IPS DF 19.7 (cell line): ENCODE measurements around the gene YTHDF1.

Experiments
- DNase-seq: peaks from one replicate; pipeline ENCODE4 v3.0.0-alpha.2; 2013; ENCODE audit warnings: low read depth, low spot score

The YTHDF1 gene

DNA sequence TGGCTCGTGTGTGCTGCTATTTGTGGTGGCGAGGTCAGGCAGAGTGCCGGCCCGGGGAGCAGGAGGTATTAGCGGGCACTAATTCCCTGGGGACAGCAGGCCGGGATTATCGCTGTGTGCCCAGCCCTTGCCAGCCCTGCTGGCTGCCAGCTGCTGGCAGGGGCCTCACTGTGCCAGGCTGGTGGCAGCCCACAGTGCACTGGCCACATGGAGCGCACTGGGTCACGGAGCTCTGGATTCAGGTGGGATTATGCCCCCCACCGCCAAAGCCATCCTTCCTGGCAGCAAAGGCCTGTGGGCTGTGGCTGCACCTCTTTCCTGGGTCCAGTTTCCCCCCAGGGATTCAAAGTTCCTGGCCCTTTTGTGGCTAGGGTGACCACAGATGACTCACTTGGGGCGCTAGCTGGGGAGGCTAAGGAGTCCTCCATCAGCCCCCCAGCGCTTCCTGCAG lies 59.7 kb downstream of the YTHDF1 start:
- no peak for DNase-seq

DNA sequence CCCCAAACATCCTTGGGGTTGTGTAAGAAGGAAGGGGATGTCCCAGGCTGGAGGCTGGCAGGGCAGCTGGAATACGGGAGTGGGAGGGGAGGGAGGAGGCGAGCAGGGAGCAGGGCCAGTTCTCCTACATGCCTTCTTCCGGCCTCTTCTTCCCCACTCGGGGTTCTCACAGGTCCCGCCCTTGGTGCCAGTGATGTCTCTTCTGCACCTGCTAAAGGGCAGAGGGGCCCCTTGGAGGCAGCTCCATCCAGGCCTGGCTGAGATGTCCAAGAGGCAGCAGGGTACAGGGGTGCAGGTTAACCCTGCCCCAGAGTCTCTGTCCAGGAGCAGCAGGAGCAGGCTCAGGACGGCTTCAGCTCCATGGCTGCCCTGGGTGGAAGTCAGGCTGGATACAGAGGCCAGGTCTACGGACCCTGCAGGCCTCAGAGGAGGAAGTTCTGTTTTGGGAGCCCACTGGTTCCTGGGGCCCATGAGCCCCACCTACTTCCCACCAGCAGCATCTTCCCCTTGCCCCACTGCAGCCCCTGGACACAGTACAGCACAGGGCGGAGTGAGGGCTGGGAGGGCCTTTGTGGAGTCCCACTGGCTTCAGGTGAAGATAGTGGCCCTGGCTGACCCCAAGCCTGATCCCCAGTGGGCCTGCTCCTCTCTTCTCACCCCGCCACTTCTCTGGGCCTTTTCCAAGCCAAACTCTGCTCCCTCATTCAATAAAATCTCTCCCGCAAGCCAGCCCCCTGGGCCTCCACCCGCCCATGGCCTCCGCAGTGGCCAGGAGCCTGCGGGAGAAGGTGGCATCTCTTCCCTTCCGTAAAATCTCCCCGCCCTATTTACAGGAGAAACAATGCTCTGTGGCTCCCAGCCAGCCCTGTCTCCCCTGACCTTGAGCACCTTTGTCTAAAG lies 60.4 kb downstream of the YTHDF1 start:
- DNase-seq: no peak

DNA sequence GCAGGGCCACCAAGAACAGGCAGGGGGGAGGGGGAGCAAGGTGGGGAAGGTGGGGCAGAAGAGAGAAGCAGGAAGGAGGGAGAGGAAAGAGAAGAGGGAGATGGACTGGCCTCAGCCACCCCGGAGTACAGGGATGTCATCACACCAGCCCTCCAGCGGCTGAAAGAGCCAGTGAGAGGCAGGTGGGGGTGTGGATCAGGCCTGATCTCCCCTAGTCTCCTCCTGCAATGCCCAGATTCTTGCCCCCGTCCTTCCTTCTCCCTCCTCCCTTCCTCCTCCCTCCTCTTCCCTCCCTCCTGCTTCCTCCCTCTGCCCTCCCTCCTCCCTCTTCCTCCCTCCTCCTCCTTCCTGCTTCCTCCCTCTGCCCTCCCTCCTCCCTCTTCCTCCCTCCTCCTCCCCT lies 61.5 kb downstream of the YTHDF1 start:
- DNase-seq: no peak

DNA sequence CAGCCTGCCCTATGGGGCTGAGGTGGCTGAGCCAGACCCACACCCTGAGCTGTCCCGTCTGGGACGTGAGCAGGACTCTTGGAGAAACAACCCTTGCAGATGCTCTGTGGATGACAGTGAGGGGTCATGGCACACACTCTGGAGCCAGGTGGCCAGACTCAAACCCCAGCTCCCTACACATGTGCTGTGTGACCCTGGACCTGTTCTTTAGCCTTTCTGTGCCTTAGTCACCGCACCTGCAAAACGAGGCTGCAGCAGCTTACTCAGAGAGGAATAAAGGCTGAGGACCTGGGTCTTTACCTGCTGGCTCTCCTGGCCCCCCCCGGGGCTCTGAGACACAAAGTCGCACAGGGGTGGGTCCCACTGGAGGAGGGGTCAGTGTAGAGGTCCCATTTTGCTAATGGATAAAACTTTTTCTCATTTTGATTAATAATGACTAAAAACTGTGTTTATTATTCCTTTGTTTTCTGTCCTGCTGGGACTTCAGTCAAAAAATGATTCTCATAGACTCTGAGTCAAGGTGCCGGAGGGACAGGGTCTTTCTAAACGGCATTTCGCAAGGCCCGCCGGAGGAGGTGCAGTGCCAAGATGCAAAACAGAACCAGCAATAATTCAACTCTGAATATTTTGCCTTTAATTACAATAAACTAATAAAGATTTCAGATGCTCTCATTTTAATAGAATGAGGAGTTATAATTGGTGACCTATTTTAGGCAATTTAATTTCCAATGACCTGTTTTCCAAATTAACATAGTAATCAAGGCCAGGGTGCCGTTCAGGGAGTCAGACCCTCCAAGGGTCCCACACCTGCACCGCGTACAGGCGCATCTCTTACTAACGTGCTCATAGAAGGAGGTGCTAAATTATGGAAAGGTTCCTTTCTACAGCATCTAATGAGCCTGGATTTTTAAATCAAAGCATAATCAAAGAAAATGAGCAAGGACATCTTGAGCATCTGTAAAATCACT lies 62.4 kb downstream of the YTHDF1 start:
- no peak for DNase-seq

DNA sequence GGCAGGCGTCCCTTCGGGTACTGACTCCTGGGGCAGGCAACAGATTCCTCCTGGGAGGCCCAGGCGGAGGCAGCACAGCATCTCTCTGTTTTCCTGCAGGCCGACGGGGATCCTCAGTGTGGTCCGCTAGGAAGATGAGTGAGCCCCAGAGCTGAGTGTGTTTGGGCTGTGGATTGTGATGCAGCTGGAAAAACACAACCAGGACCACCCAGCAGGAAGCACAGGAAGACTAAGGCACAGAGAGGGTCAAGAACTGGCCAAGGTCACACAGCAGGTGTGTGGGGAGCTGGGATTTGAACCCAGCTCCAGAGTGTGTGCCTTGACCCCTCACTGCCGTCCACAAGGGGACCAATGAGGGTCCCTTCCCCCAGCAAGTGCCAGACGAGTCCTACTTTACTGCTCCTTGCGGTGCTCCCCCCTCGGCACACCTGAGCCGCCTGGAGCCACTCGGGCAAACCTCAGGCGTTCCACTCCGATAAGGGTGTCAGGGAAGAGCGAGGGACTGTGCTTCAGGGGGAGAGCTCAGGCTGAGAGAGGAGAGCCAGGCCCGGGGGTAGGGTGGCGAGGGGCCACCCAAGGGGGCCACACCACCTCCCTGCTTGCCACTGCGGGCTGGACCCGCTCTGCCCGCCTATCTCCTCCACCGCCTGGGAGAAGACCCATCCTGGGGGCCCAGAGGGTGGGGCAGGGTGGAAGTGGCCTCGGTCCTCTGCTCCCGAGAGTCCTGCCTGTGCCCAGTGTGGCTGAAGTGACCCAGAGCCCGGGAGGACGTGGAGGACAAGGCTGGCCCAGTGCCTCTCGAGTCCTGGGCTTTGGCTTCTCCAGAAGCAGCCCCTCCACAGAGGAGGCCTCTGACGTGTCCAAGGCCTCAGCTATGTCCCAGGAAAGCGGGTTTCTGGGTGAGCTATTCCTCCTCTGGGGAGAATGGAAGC lies 63.3 kb downstream of the YTHDF1 start:
- no peak for DNase-seq

DNA sequence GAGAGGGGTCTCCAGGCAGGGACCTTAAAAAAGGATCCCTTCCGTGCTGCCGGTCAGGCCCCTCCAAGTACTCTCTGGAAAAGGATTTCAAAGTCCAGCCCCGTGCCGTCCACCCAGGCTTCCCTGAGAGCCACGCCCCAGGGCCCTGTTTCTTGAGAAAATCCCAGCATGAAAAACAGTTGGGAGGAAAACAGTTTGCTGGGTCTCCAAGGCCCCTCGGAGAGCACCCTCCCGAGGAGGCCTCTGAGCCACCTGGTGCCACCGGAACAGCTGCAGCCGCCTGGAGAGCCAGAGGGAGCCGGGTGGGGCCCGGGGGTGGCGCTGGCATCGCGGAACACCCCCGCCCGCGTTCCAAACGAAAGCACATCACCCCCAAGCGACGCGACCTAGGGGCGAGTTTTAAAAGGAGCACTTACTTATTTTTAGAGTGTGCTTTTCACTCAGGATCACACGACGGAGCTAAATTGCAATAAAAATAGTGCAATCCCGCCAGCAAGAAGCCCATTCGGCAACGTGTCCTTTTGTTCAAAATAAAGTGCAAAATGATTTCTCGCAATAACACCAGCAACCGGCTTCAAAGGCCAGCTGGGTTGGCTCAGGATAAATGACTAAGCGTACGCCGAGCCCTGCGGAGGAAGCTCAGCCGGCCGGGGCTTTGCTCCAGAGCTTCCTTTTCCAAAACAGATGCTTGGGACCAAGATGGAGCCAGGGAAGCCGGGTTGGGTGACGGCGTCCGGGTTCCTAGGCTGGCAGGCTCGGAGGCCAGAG lies 64.2 kb downstream of the YTHDF1 start:
- DNase-seq: no peak

DNA sequence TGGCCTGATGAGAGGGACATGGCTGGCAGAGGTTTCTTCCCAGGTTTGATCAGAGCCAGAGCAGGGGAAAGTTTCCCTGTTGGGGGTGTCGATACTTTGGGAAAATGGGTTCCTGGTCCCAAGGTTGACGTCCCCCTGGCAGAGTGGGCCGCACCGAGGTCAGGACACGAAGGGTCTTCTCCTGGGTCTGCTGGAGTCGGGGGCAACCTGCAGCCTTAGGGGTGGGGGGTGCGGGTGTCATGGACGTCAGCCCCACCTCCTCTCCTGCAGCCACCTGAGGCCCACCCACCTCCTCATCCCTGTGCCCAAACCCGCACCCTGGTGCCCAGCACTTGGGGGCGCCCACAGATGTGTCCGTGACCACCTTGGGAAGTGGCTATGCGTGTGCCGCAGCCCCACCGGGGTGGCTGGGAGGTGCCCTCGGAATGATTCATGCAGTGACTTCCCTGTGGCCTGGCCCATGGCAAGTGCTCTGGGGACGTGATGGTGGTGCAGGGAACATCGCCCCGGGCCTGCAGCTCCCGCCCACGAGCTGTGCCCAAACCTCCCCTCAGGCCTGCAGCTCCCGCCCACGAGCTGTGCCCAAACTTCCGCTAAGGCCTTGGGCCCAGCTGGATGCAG lies 64.9 kb downstream of the YTHDF1 start:
- DNase-seq: no peak

DNA sequence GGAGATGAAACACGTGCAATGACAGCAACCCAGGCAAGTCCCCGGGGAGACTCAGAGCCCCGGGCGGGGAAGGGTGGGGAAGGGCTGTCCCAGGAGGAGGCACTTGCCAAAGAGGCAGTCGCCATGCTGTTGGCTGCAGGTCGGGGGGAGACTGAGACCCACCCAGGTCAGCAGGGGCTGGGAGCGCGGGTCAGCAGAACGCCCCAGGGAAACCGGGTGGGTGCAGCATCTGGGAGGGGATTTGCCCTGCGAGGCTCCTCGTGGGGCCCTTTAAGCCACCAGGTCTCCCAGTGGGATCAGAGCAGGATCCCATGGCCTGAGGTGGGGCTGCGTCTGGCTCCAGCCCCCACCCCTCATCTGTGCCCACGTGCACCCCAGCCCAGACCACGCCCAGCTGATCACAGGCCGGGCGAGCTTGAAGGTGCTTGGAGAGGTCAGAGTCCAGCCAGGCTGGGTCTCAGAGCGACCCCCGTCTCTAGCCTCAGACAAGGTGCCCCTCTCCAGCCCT lies 65.5 kb downstream of the YTHDF1 start:
- no peak for DNase-seq

DNA sequence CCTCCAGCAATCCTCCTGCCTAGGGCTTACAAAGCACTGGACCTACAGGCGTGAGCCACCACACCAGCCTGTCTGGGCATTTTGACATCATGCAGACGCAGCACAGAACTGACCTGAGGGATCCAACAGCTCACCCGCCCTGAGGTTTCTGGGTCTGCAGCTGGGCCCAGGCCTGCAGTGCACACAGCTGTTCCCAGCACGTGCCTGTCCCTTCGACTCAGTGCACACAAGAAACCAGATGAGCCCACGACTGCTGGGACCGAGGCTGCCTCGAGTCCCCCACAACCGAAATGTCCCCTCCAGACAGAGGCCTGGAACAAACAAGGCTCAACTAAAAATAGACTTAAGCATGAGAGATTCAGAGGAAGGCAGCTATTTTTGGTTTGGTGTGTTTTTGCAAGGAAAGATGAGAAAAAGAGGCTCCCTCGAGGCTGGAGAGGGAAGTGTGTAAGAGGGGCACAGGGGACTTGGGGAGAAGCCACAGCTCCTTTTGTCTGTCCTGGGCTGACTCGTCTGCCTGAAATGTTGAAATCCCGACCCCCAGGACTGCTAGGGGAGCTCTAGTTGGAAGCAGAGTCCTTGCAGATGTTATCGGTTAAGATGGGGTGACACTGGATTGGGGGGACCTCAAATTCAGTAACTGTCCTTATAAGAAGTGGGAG lies 66.3 kb downstream of the YTHDF1 start:
- no peak for DNase-seq

DNA sequence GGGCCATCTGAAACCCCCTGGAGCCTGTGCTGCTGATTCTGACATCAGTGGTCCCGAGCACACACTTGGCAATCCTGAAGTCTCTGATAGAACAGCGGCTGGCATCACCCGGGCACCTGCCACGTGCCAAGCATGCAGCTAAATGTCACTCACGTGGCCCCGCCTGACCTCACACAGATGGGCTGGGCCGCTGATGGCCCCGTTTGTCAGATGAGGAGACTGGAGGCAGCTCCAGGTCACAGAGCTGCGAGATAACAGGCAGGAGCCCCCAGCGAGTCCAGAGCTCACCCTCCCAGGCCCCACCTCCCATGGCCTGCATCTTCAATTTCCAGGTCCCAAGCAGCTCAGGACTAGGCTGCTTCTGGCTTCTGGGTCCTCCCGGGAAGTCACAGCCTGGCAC lies 67.2 kb downstream of the YTHDF1 start:
- DNase-seq: no peak

DNA sequence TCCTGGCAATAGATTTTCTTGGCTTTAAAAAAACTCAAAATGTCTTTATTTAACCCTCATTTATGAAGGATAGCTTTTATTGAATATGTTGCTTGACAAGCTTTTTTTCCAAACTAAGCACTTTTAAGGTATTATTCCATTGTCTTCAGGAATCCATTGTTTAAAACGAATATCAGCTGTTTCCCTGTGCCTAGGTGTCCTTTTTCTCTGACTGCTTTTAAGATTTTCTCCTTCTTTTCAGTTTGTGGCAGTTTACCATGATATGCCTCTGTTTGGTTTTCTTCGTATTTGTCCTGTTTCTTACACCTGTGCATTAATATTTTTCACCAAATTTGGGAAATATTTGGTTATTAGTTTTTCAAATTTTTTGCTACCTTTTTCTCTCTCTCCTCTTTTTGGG lies 68.4 kb downstream of the YTHDF1 start:
- no peak for DNase-seq
